ENCODE data around the gene OIP5. TPM values are rescaled to one million over a fixed set of nuclear protein-coding genes. Genes with fewer than 3 reads are reported as not detected.
"Not testable (repeated sequence)": the region's sequence is repeated elsewhere in the genome, so short reads cannot be mapped to it uniquely, and the experiment has no call there.

The OIP5 gene
- total RNA-seq, 1 experiment from 2014 or later = 61.9 TPM

- no peak for DNase-seq (ENCODE audit: low read depth)
Measured at GRCh38 chr15:41304149-41304770, 28.1 kb downstream of the OIP5 start.

DNA sequence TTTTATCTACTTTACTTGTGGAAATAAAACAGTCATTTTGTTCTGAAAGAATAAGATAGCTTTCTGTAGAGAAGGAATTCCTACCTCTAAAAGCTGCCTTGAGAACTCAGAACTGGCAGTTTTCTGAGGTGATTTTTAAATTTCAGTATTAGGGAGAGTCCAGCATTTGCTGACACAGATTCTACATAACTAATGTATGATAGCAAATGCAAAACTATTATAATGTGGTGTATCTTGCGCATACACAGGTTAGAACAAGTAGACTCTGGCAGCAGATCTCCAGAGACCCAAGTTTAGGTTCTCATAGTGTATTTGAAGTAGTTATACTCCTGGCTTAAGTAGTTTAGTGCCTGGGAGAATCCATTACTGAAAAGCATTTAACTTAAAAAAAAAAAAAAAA lies 30.8 kb downstream of the OIP5 start:
- DNase-seq (ENCODE audit: low read depth) = no peak

DNA sequence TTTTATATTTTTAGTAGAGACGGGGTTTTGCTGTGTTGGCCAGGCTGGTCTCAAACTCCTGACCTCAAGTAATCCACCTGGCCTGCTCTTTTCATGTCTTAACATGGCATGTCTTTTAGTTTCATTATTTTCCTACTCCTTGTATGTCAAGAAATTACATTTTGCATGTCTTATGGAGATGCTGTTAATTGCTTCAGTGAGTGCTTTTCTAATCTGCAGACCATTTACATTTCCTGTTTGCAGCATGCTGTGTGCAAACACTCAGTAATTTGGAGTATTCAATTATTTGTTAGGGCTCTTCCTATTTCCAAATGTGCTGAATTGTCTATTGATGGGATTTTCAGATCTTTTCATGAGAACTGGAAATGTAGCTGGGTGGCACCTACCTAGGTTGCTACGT lies 31.3 kb downstream of the OIP5 start:
- DNase-seq (ENCODE audit: low read depth) = not testable (repeated sequence)

GRCh38 chr15:41292521-41292920 lies 39.9 kb downstream of the OIP5 start:
- DNase-seq (ENCODE audit: low read depth) = no peak

DNA sequence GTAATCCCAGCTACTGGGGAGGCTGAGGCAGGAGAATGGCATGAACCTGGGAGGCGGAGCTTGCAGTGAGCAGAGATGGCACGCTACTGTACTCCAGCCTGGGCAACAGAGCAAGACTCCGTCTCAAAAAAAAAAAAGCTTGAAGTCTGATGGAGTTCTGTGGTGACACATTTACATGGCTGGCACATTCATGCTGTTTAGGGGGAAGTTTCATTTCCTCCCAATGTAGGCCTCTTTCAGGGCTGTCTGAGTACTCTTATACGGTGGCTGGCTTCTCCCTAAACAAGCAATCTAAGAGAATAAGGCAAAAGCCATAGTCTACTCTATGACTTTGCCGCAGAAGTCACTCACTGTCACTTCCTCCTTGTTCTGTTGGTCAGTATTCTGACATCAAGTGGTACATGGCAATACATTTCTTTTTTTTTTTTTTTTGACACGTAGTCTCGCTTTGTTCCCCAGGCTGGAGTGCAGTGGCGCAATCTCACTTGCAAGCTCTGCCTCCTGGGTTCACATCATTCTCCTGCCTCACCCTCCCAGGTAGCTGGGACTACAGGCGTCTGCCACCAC lies 41.2 kb downstream of the OIP5 start:
- DNase-seq (ENCODE audit: low read depth) = no peak

DNA sequence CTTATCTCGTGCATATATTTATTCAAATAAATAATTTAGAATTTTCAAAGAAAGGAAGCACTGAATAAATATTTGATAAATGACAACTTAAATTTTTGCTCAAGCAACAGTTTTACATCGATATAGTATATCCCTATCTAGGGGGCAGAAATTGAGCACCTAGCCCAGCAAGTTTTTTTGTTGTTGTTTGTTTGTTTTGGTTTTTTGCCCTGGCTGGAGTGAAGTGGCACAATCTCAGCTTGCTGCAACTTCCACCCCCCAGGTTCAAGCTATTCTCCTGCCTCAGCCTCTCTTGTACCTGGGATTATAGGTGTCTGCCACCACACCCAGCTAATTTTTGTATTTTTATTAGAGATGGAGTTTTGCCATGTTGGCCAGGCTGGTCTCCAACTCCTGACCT lies 42.4 kb downstream of the OIP5 start:
- DNase-seq (ENCODE audit: low read depth) = no peak

DNA sequence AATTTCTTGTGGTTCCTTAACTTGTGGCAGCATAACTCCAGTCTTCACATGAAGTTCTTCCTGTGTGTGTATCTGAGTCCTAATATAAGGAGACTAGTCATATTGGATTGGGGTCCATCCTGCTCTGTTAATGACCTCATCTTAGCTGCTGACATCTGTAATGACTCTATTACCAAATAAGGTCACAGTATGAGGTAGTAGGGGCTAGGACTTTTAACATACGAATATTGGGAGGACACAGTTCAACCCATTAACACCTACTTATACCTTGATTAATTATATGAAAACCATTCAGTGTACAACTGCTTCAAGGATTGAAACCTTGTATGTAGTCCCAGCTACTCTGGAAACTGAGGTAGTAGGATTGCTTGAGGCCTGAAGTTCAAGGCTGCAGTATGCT lies 43.9 kb downstream of the OIP5 start:
- DNase-seq (ENCODE audit: low read depth) = no peak

GRCh38 chr15:41286665-41287333 lies 45.6 kb downstream of the OIP5 start:
- DNase-seq (ENCODE audit: low read depth) = peak; percentile 39

- DNase-seq (ENCODE audit: low read depth) = no peak
Measured at GRCh38 chr15:41285285-41285684, 47.1 kb downstream of the OIP5 start.

- peak; percentile 35 for DNase-seq (ENCODE audit: low read depth)
Measured at GRCh38 chr15:41284427-41285177, 47.8 kb downstream of the OIP5 start.

GRCh38 chr15:41283653-41284426 lies 48.6 kb downstream of the OIP5 start:
- DNase-seq (ENCODE audit: low read depth) = peak; percentile 98

DNA sequence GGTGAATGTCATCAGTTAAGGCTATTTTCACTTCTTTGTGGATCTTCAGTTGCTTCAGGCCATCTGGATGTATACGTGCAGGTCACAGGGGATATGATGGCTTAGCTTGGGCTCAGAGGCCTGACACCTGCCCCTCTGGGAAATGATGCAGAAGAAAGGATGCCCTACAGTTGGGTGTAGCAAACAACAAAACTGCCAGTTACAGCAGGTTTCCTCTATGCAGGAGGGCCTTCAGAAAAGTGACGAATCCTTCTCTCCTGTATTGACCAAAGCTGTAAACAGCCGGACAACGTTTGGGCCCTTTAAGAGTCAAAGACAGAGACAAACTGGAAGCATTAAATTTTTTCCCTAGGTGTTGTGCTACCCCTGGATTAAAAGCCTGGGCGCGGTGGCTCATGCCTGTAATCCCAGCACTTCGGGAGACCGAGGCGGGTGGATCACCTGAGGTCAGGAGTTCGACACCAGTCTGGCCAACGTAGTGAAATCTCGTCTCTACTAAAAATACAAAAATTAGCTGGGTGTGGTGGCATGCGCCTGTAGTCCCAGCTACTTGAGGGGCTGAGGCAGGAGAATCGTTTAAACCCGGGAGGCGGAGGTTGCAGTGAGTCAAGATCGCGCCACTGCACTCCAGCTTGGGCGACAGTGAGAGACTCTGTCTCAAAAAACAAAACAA lies 49.3 kb downstream of the OIP5 start:
- DNase-seq (ENCODE audit: low read depth) = not testable (repeated sequence)

GRCh38 chr15:41282436-41282835 lies 50.0 kb downstream of the OIP5 start:
- not testable (repeated sequence) for DNase-seq (ENCODE audit: low read depth)

GRCh38 chr15:41281236-41281635 lies 51.2 kb downstream of the OIP5 start:
- peak; percentile 85 for DNase-seq (ENCODE audit: low read depth)

GRCh38 chr15:41279535-41280283 lies 52.7 kb downstream of the OIP5 start:
- DNase-seq (ENCODE audit: low read depth) = no peak

DNA sequence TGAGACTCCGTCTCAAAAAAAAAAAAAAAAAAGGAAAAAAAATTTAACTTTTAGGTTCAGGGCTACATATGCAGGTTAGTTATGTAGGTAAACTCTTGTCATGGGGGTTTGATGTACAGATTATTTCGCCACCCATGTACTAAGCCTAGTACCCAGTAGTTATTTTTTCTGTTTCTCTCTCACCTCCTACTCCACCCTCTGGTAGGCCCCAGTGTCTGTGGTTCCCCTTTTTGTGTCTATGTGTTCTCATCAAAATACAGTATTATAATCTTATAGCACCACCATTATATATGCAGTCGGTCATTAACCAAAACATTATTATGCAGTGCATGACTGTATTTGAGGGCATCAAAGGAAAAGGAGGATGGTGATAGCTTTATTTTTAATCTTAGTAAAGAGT lies 54.1 kb downstream of the OIP5 start:
- DNase-seq (ENCODE audit: low read depth) = no peak

- peak; percentile 34 for DNase-seq (ENCODE audit: low read depth)
Measured at GRCh38 chr15:41276831-41277230, 55.6 kb downstream of the OIP5 start.

GRCh38 chr15:41269887-41270286 lies 62.5 kb downstream of the OIP5 start:
- DNase-seq (ENCODE audit: low read depth) = no peak

DNA sequence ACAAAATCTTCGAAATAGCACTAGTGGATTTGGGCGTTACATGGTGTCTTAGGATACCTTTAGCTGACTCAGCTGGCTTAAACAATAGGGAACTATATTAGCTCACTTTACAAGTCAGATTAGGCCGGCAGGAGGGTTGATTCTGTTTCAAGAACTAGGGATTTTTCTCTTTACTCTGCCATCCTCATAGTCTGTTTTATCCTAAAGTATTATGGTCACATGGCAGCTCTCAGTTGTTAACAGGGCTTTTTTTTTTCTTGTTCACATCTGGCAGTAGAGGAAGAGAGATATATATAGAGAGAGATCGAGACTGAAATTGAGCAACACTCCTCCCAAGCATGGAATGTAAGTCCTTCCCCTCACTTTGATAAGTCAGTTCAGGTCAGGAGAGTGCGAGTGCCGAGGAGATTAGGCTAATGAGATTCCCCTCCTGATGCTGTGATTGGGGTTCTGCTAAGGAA lies 68.5 kb downstream of the OIP5 start:
- DNase-seq (ENCODE audit: low read depth) = no peak

DNA sequence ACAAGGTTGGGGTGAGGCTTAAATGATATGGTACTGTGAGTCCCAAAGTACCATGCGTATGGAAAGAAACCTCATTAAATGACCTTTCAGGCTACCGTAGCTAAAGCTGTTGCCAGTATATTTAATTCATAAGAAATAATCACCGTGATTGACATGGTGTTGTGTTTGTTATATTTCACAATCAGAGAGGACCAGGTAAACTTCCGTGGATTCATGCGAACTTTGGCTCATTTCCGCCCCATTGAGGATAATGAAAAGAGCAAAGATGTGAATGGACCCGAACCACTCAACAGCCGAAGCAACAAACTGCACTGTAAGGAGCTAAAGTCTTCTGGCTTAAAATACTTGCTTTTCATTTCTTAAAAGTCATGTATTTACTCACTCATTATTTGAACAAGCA lies 69.8 kb downstream of the OIP5 start:
- no peak for DNase-seq (ENCODE audit: low read depth)
